Tibial artery (tissue), 4 donors: ENCODE results near the gene CDC42EP4.

Experiments
- DNase-seq, 2 donors: peaks; one replicate each; pipeline ENCODE4 v3.0.0-alpha.2; 2019
- H3K27ac ChIP-seq, 2 donors: fragments of 200-600 bp; sonication (generic) in 1 of 2; 1 replicate in 1 of 2; 2 replicates in 1 of 2; pipeline ENCODE4 v1.5.1; 2018 to 2019; ENCODE audit warnings: mild to moderate bottlenecking in 1 of 2
- H3K27me3 ChIP-seq, 2 donors: fragments of 200-600 bp; sonication (generic) in 1 of 2; one replicate each; pipeline versions ENCODE4 v1.5.1 to v1.6.0; 2016 to 2019
- H3K36me3 ChIP-seq, 3 donors: fragments of 200-600 bp; sonication (generic) in 2 of 3; one replicate each; pipeline ENCODE4 v1.5.1; 2016 to 2019; ENCODE audit warnings: mild to moderate bottlenecking in 2 of 3
- H3K4me1 ChIP-seq, 4 donors: fragments of 200-600 bp; sonication (generic) in 2 of 4; 1 replicate in 3 of 4; 2 replicates in 1 of 4; pipeline ENCODE4 v1.5.1; 2016 to 2019
- H3K4me3 ChIP-seq, 2 donors: fragments of 200-600 bp; sonication (generic) in 1 of 2; 1 replicate in 1 of 2; 2 replicates in 1 of 2; pipeline ENCODE4 v1.5.1; 2018 to 2019; ENCODE audit warnings: mild to moderate bottlenecking in 2 of 2
- H3K9me3 ChIP-seq, 3 donors: fragments of 200-600 bp; sonication (generic) in 1 of 3; one replicate each; pipeline ENCODE4 v1.5.1; 2016 to 2019
- CTCF ChIP-seq, 2 experiments: fragments of 200-600 bp in 1 of 2; fragments of 450-650 bp in 1 of 2; IDR thresholded peaks; one replicate each; pipeline ENCODE4 v1.5.1; 2017 to 2019; ENCODE audit warnings: antibody characterized with exemption in 2 of 2, mild to moderate bottlenecking in 1 of 2, moderate library complexity in 1 of 2
- intact Hi-C: fragments of 100-400 bp; cut with DNase I; formaldehyde crosslinking; loops from one replicate; pipeline ENCODE4 v1.15.0; 2023; ENCODE audit warnings: low total_unique reads

Gene CDC42EP4

GRCh38 chr17:73348018-73348828 lies 36.4 kb upstream of the CDC42EP4 start:
- DNase-seq = no peak
- no peak for TF ChIP-seq CTCF (IDR thresholded peaks at IDR 0.05)
- Histone ChIP-seq H3K27me3 (no peaks in the 10 kb centered on the region), H3K27ac (peak overlapping the region in 1 of 2 donors; percentile 41), H3K4me3 (no peak overlapping the region), H3K4me1 (peaks cover 0 to 25% (median 11%) of the 10 kb centered on the region in 4 donors), H3K9me3 (no peaks in the 10 kb centered on the region), H3K36me3 (no peaks in the 10 kb centered on the region)
- intact Hi-C loops = no loop called here

GRCh38 chr17:73347351-73347750 lies 35.5 kb upstream of the CDC42EP4 start:
- intact Hi-C loops = no loop called here
- Histone ChIP-seq H3K27ac (peak overlapping the region in 1 of 2 donors; percentile 41), H3K27me3 (no peaks in the 10 kb centered on the region), H3K4me3 (no peak overlapping the region), H3K4me1 (peaks cover 0 to 34% (median 19%) of the 10 kb centered on the region in 4 donors), H3K9me3 (no peaks in the 10 kb centered on the region), H3K36me3 (no peaks in the 10 kb centered on the region)
- no peak for DNase-seq
- no peak for TF ChIP-seq CTCF (IDR thresholded peaks at IDR 0.05)

GRCh38 chr17:73346501-73347162 lies 34.8 kb upstream of the CDC42EP4 start:
- TF ChIP-seq CTCF (IDR thresholded peaks at IDR 0.05) = no peak
- Histone ChIP-seq H3K27me3 (no peaks in the 10 kb centered on the region), H3K36me3 (no peaks in the 10 kb centered on the region), H3K27ac (peak overlapping the region in 1 of 2 donors; percentile 41), H3K9me3 (no peaks in the 10 kb centered on the region), H3K4me1 (peaks cover 0 to 41% (median 22%) of the 10 kb centered on the region in 4 donors), H3K4me3 (no peak overlapping the region)
- DNase-seq = no peak
- intact Hi-C loops = no loop called here

- H3K27ac ChIP-seq = peak overlapping the region; percentile 17 to 34
- H3K27me3 ChIP-seq = no peaks in the 10 kb centered on the region
- DNase-seq = no peak
- H3K9me3 ChIP-seq = no peaks in the 10 kb centered on the region
- TF ChIP-seq CTCF (IDR thresholded peaks at IDR 0.05) = no peak
- peaks cover 0 to 40% (median 26%) of the 10 kb centered on the region in 4 donors for H3K4me1 ChIP-seq
- intact Hi-C loops = no loop called here
- H3K36me3 ChIP-seq = no peaks in the 10 kb centered on the region
- H3K4me3 ChIP-seq = peak overlapping the region in 1 of 2 donors; percentile 27
These were observed 32.1 kb upstream of the CDC42EP4 start for GRCh38 chr17:73343739-73344454.

GRCh38 chr17:73343168-73343634 lies 31.4 kb upstream of the CDC42EP4 start:
- H3K36me3 ChIP-seq = no peaks in the 10 kb centered on the region
- intact Hi-C loops = no loop called here
- peak overlapping the region; percentile 1 to 27 for H3K4me3 ChIP-seq
- peak; percentile 59 to 78 for DNase-seq
- H3K27ac ChIP-seq = peak overlapping the region; percentile 17 to 34
- no peaks in the 10 kb centered on the region for H3K9me3 ChIP-seq
- TF ChIP-seq CTCF (IDR thresholded peaks at IDR 0.05) = no peak
- H3K4me1 ChIP-seq = peaks cover 0 to 47% (median 26%) of the 10 kb centered on the region in 4 donors
- no peaks in the 10 kb centered on the region for H3K27me3 ChIP-seq
